A549 (cell line): Measurements from ENCODE around the gene ABHD12. TPM values are rescaled to one million over a fixed set of nuclear protein-coding genes. Genes with fewer than 3 reads are reported as not detected.

ENCODE experiments used
- ATAC-seq, 2 experiments: fragments of 200-7000 bp in 1 of 2; fragments of >200 bp in 1 of 2; cut with Nextera tagmentation in 1 of 2; cut with Tn5 transposase in 1 of 2; 3 replicates each; pipeline versions ENCODE4 v1.8.0 to v1.9.1; 2018 to 2020; ENCODE audit warnings: mild to moderate bottlenecking in 1 of 2, moderate library complexity in 1 of 2
- CTCF ChIA-PET: fragments of 300-600 bp; sonication (Branson Sonifier 250); formaldehyde crosslinking; extraction: SDS; loops from one replicate; lab custom pipeline; 2021; ENCODE audit warnings: antibody characterized with exemption, inconsistent platforms; lab: Yijun Ruan, JAX
- POLR2A ChIA-PET: fragments of 350-600 bp; formaldehyde crosslinking; extraction: SDS; loops from one replicate; lab custom pipeline; 2021; ENCODE audit warnings: antibody characterized with exemption, inconsistent platforms; lab: Yijun Ruan, JAX
- DNase-seq, 2 experiments: peaks; one replicate each; pipeline versions ENCODE4 v3.0.0 to v3.0.0-alpha.2; 2011 to 2016; ENCODE audit warnings: low read depth in 1 of 2, low spot score in 1 of 2
- FAIRE-seq: peaks from 2 replicates; lab custom pipeline; 2011; peaks lifted over from hg19 to GRCh38; lab: Jason Lieb, UNC
- H3K27ac ChIP-seq, 2 experiments: fragments of >200 bp; sonication (Bioruptor Twin); formaldehyde crosslinking; 3 replicates each; pipeline ENCODE4 v1.5.1; 2016 to 2017
- H3K4me1 ChIP-seq: fragments of >200 bp; sonication (Bioruptor Twin); formaldehyde crosslinking; 3 replicates; pipeline ENCODE4 v1.6.1; 2016
- H3K4me2 ChIP-seq: fragments of >200 bp; sonication (Bioruptor Twin); formaldehyde crosslinking; 3 replicates; pipeline ENCODE4 v1.6.1; 2016
- H3K4me3 ChIP-seq: fragments of >200 bp; sonication (Bioruptor Twin); formaldehyde crosslinking; 3 replicates; pipeline ENCODE4 v1.5.1; 2016
- H3K9me3 ChIP-seq: fragments of >200 bp; sonication (Bioruptor Twin); formaldehyde crosslinking; 3 replicates; pipeline ENCODE4 v1.6.1; 2016
- CTCF ChIP-seq: fragments of >200 bp; sonication (Bioruptor Twin); formaldehyde crosslinking; IDR thresholded peaks from 3 replicates; pipeline ENCODE4 v1.5.1; 2016
- E2F6 ChIP-seq: IDR thresholded peaks from 2 replicates; pipeline ENCODE4 v1.6.1; 2012; ENCODE audit warnings: low read depth, borderline replicate concordance
- EHF ChIP-seq: fragments of 250-450 bp; sonication (Bioruptor Pico); IDR thresholded peaks from 2 replicates; pipeline ENCODE4 v1.5.0; 2020; ENCODE audit warnings: mild to moderate bottlenecking
- ESRRA ChIP-seq: fragments of 150-350 bp; IDR thresholded peaks from 2 replicates; pipeline ENCODE4 v1.6.1; 2014; ENCODE audit warnings: mild to moderate bottlenecking, low read length, borderline replicate concordance
- GATA3 ChIP-seq: IDR thresholded peaks from 2 replicates; pipeline ENCODE4 v1.6.1; 2012; ENCODE audit warnings: borderline replicate concordance
- HEYL ChIP-seq: fragments of 250-450 bp; sonication (Bioruptor Pico); IDR thresholded peaks from 2 replicates; pipeline ENCODE4 v1.8.0; 2021; ENCODE audit warnings: mild to moderate bottlenecking, moderate library complexity
- HOXA7 ChIP-seq: fragments of 250-450 bp; sonication (Bioruptor Pico); IDR thresholded peaks from 2 replicates; pipeline ENCODE4 v1.5.0; 2020; ENCODE audit warnings: mild to moderate bottlenecking, moderate library complexity
- JUN ChIP-seq, 2 experiments: fragments of >200 bp; sonication (Bioruptor Twin); formaldehyde crosslinking; IDR thresholded peaks; 2 replicates in 1 of 2; 3 replicates in 1 of 2; pipeline ENCODE4 v1.6.1; 2016 to 2017
- JUNB ChIP-seq: fragments of >200 bp; sonication (Bioruptor Twin); formaldehyde crosslinking; IDR thresholded peaks from 2 replicates; pipeline ENCODE4 v1.6.1; 2016
- KDM5A ChIP-seq: fragments of 200-600 bp; sonication (generic); IDR thresholded peaks from 2 replicates; pipeline ENCODE4 v1.6.1; 2016; ENCODE audit warnings: antibody characterized with exemption, mild to moderate bottlenecking
- MAFK ChIP-seq: fragments of 450-650 bp; IDR thresholded peaks from 2 replicates; pipeline ENCODE4 v1.6.1; 2014; ENCODE audit not compliant: partially characterized antibody
- MAX ChIP-seq: IDR thresholded peaks from 2 replicates; pipeline ENCODE4 v1.6.1; 2012
- MAZ ChIP-seq: fragments of 150-350 bp; IDR thresholded peaks from 2 replicates; pipeline ENCODE4 v1.6.1; 2014; ENCODE audit warnings: antibody characterized with exemption, low read depth, low read length, borderline replicate concordance
- MYC ChIP-seq: IDR thresholded peaks from 2 replicates; pipeline ENCODE4 v1.6.1; 2012; ENCODE audit warnings: mild to moderate bottlenecking, inconsistent platforms, low read length, improper control_type of control experiment, borderline replicate concordance
- NPAS2 ChIP-seq: fragments of 250-450 bp; sonication (Bioruptor Pico); IDR thresholded peaks from 2 replicates; pipeline ENCODE4 v1.8.0; 2022; ENCODE audit warnings: mild to moderate bottlenecking, moderate library complexity, borderline replicate concordance
- RAD21 ChIP-seq, 2 experiments: fragments of >200 bp in 1 of 2; sonication (Bioruptor Twin) in 1 of 2; formaldehyde crosslinking in 1 of 2; IDR thresholded peaks in 1 of 2; conservative IDR thresholded peaks in 1 of 2; 2 replicates in 1 of 2; 3 replicates in 1 of 2; pipeline ENCODE4 v1.6.1; 2012 to 2018; ENCODE audit warnings: inconsistent platforms in 1 of 2
- RFX5 ChIP-seq: fragments of 450-650 bp; IDR thresholded peaks from 2 replicates; pipeline ENCODE4 v1.7.1; 2014; ENCODE audit warnings: antibody characterized with exemption, mild to moderate bottlenecking, moderate library complexity
- SMC3 ChIP-seq: fragments of >200 bp; sonication (Bioruptor Twin); formaldehyde crosslinking; IDR thresholded peaks from 3 replicates; pipeline ENCODE4 v1.6.1; 2018; ENCODE audit warnings: inconsistent platforms
- ZNF302 ChIP-seq: fragments of 250-450 bp; sonication (Bioruptor Pico); IDR thresholded peaks from 2 replicates; pipeline ENCODE4 v1.9.0; 2021; ENCODE audit warnings: inconsistent platforms, mild to moderate bottlenecking, moderate library complexity
- ZSCAN20 ChIP-seq: fragments of 250-450 bp; sonication (Bioruptor Pico); IDR thresholded peaks from 2 replicates; pipeline ENCODE4 v1.8.0; 2022; ENCODE audit warnings: mild to moderate bottlenecking, moderate library complexity
- WGBS: methylation state at CpG from one replicate; pipeline ENCODE4 v1.1.6; 2017; ENCODE audit errors: missing lambda C conversion rate; 5-methylcytosine and 5-hydroxymethylcytosine counted together
- polyA plus RNA-seq, 4 experiments: library from polyadenylated mRNA; depleted of rRNA in 3 of 4; stranded (reverse); fragments of >200 nt; fragmentation: RNase III in 1 of 4; extraction: RNeasy Plus Mini Kit Qiagen cat#74134 plus additional on column Dnase treatment in 1 of 4; gene quantifications; 2 replicates in 3 of 4; 3 replicates in 1 of 4; pipeline ENCODE4 v1.2.3, GENCODE V29; 2011 to 2017
- TF ChIP-seq, protein P1 (sequence below): IDR thresholded peaks from 2 replicates; pipeline ENCODE4 v1.6.1; 2012
- TF ChIP-seq, protein P2 (sequence below): fragments of >200 bp; sonication (Bioruptor Twin); formaldehyde crosslinking; IDR thresholded peaks from 2 replicates; pipeline ENCODE4 v1.6.1; 2016

The ABHD12 gene
- polyA plus RNA-seq, 2 of the 4 experiments (the other 2 are of a cell fraction), result 54.3 to 101 TPM

DNA sequence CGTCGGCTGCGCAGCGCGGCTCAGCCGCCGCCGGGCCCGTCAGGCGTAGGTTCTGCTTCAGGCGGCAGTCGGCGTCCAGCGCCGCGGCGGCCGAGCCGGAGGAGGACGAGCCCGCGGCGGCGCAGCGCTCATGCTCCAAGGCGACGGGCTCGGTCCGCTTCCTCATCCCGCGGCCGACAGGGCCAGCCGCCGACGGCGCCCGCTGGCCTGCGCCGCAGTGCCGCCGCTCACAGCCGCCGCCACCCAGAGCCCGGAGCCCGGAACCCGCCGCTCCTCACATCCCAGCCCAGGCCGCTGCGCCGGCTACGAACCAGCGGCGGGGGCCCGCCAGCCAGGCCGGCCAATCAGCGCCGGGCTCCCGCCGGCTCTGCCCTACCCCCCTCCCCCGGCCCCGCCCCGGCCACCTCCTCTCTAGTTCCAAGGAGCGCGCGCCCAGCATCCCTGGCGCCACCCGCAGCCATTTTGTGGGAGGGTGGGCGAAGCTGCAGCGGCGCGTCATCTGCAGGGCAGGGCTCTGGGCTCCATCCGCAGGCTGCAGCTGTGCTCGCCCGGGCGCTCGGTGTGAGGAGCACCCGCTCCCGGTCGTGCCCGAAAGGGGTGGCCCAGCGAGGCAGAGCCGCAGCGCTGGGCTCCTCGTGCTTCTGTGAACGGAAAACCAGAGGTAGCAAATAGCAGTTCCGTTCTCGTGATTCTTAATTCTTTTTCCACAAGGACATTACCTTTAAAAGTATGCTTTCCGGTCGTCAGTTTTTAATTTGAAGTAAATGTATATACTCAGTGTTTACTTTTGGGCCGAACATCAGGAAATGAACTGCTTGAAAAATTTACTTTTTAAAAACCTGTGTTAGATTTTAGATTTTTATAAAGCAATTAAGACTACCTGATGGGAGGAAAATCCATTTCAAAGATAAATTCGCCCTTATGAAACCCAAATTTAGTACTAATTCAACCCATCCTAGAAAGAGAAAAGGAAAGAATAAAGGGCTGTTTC, at the start of gene ABHD12 (continued):
- no peak for TF ChIP-seq EHF (CRISPR knock-in tag)
- TF ChIP-seq JUN (IDR thresholded peaks at IDR 0.05), result peak; percentile 76 to 87; a peak in 4 of 5 replicates
- no peak for TF ChIP-seq ZSCAN20
- TF ChIP-seq, all 56 proteins: peak for 11

GRCh38 chr20:25439328-25439727, 48.7 kb upstream of the ABHD12 start:
- 94% methylated on average over 3 of the region's 3 CpGs for WGBS
- peaks cover 8% of the 10 kb centered on the region; the same call in 1 of the 3 replicates for H3K4me1 ChIP-seq
- CTCF ChIA-PET, result interaction anchor here (1.3 kb wide), 1 partner anchor 40 kb away, joined by 3 read pairs; no protein-coding TSS in a partner anchor

GRCh38 chr20:25437153-25437581, 46.5 kb upstream of the ABHD12 start:
- 0 out of 3 replicates have a peak overlapping the region, but pooled peaks have one; percentile 6 for H3K4me2 ChIP-seq
- no peaks in the 10 kb centered on the region for H3K9me3 ChIP-seq
- TF ChIP-seq SMC3 (no peak), JUNB (no peak), E2F6 (no peak), MAX (no peak), MYC (no peak), MAFK (no peak), GATA3 (no peak), RFX5 (no peak), ESRRA (no peak), HEYL (CRISPR knock-in tag) (no peak), HOXA7 (CRISPR knock-in tag) (no peak), KDM5A (no peak), MAZ (no peak), RAD21 (conservative IDR thresholded peaks at IDR 0.05 in 1 of 2, IDR thresholded peaks at IDR 0.05 in 1 of 2) (no peak), ZNF302 (CRISPR knock-in tag) (no peak), NPAS2 (CRISPR knock-in tag) (no peak)
- TF ChIP-seq, protein P1, sequence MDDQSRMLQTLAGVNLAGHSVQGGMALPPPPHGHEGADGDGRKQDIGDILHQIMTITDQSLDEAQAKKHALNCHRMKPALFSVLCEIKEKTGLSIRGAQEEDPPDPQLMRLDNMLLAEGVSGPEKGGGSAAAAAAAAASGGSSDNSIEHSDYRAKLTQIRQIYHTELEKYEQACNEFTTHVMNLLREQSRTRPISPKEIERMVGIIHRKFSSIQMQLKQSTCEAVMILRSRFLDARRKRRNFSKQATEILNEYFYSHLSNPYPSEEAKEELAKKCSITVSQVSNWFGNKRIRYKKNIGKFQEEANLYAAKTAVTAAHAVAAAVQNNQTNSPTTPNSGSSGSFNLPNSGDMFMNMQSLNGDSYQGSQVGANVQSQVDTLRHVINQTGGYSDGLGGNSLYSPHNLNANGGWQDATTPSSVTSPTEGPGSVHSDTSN, result no peak
- TF ChIP-seq, protein P2, sequence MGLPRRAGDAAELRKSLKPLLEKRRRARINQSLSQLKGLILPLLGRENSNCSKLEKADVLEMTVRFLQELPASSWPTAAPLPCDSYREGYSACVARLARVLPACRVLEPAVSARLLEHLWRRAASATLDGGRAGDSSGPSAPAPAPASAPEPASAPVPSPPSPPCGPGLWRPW, result no peak
- peak; percentile 24 to 58; a peak in 4 of 6 replicates for ATAC-seq
- ChIA-PET POLR2A (no interaction called here), CTCF (interaction anchor here (1.0 kb wide), 1 partner anchor 169 kb away, joined by 3 read pairs; no protein-coding TSS in a partner anchor)
- peaks cover 8% of the 10 kb centered on the region; the same call in 1 of the 3 replicates for H3K4me1 ChIP-seq
- no peak for FAIRE-seq
- no peak for DNase-seq
- 62% methylated on average over 4 of the region's 4 CpGs for WGBS
- no peak overlapping the region for H3K4me3 ChIP-seq
- peak overlapping the region in 1 of 2 experiments; percentile 2; a peak in 1 of 6 replicates for H3K27ac ChIP-seq

More at GRCh38 chr20:25439328-25439727, 48.7 kb upstream of the ABHD12 start:
- DNase-seq, result no peak
- H3K27ac ChIP-seq, result no peak overlapping the region
- H3K4me3 ChIP-seq, result no peak overlapping the region
- POLR2A ChIA-PET, result no interaction called here
- no peaks in the 10 kb centered on the region for H3K9me3 ChIP-seq
- TF ChIP-seq CTCF (no peak), E2F6 (no peak), JUN (IDR thresholded peaks at IDR 0.05) (no peak), ZNF302 (CRISPR knock-in tag) (no peak), SMC3 (no peak), NPAS2 (CRISPR knock-in tag) (no peak)
- no peak overlapping the region for H3K4me2 ChIP-seq
- FAIRE-seq, result no peak
- no peak for ATAC-seq
